SK-N-MC (cell line): ENCODE results near the gene OR4K2.

ENCODE experiments used
- EZH2 ChIP-seq: fragments of 200-600 bp; sonication (generic); IDR thresholded peaks from one replicate; pipeline ENCODE4 v1.6.1; 2017; ENCODE audit warnings: antibody characterized with exemption
- FOXP2 ChIP-seq: optimal IDR thresholded peaks from 2 replicates; pipeline ENCODE3; 2011; ENCODE audit warnings: mild to moderate bottlenecking, moderate library complexity; ENCODE audit not compliant: insufficient read depth; ENCODE audit errors: extremely low read length, control extremely low read depth
- POLR2AphosphoS5 ChIP-seq: IDR thresholded peaks from 2 replicates; pipeline ENCODE4 v1.6.1; 2012; ENCODE audit warnings: mild to moderate bottlenecking, low read depth, low read length, borderline replicate concordance

DNA sequence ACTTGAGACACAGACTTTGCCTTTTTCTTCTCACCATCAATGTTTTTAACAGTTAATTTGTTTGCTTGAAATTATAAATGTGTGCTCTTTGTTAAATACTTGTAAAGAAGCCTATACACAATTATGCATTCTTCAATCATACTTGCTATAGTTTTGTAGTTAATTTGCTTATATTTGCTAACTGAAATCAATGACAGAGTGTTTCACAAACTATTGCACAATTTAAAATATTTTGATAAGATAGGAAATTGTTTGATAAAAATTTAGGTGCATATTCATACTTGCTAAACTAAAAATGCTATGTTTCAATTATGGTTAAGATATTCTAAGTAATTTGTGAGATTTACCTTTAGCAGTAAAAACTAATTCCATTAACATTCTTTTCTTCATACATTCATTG is 31.7 kb downstream of the OR4K2 start:
- no peak for TF ChIP-seq POLR2AphosphoS5
- no peak for TF ChIP-seq EZH2
- no peak for TF ChIP-seq FOXP2
